ENCODE results near the gene HNRNPAB.
"Not testable (repeated sequence)": the region's sequence is repeated elsewhere in the genome, so short reads cannot be mapped to it uniquely, and the experiment has no call there.

Gene HNRNPAB

GRCh38 chr5:178196986-178197385 lies 7.3 kb upstream of the HNRNPAB start:
- no peak for DNase-seq (ENCODE audit: low read depth)

GRCh38 chr5:178198151-178198550 lies 6.2 kb upstream of the HNRNPAB start:
- DNase-seq (ENCODE audit: low read depth): not testable (repeated sequence)

GRCh38 chr5:178198706-178199105 lies 5.6 kb upstream of the HNRNPAB start:
- no peak for DNase-seq (ENCODE audit: low read depth)

GRCh38 chr5:178199581-178200434 lies 4.5 kb upstream of the HNRNPAB start:
- no peak for DNase-seq (ENCODE audit: low read depth)

- DNase-seq (ENCODE audit: low read depth): peak; percentile 34
Observed at GRCh38 chr5:178201221-178201926, 3.0 kb upstream of the HNRNPAB start.

- DNase-seq (ENCODE audit: low read depth): no peak
Observed at GRCh38 chr5:178201927-178202235, 2.5 kb upstream of the HNRNPAB start.

- no peak for DNase-seq (ENCODE audit: low read depth)
Observed at GRCh38 chr5:178202541-178202940, 1.8 kb upstream of the HNRNPAB start.

- no peak for DNase-seq (ENCODE audit: low read depth)
Observed at GRCh38 chr5:178203670-178204181, 607 bp upstream of the HNRNPAB start.

GRCh38 chr5:178204935-178205748 lies 809 bp downstream of the HNRNPAB start:
- DNase-seq (ENCODE audit: low read depth): no peak

GRCh38 chr5:178205749-178206047 lies 1.4 kb downstream of the HNRNPAB start:
- DNase-seq (ENCODE audit: low read depth): no peak

GRCh38 chr5:178206166-178207101 lies 2.1 kb downstream of the HNRNPAB start:
- no peak for DNase-seq (ENCODE audit: low read depth)

GRCh38 chr5:178207183-178207916 lies 3.0 kb downstream of the HNRNPAB start:
- DNase-seq (ENCODE audit: low read depth): no peak

GRCh38 chr5:178207917-178208280 lies 3.6 kb downstream of the HNRNPAB start:
- no peak for DNase-seq (ENCODE audit: low read depth)

GRCh38 chr5:178208540-178209227 lies 4.4 kb downstream of the HNRNPAB start:
- no peak for DNase-seq (ENCODE audit: low read depth)

- DNase-seq (ENCODE audit: low read depth): no peak
Observed at GRCh38 chr5:178209334-178210072, 5.2 kb downstream of the HNRNPAB start.

GRCh38 chr5:178210073-178210535 lies 5.8 kb downstream of the HNRNPAB start:
- no peak for DNase-seq (ENCODE audit: low read depth)

- DNase-seq (ENCODE audit: low read depth): no peak
Observed at GRCh38 chr5:178210686-178211085, 6.4 kb downstream of the HNRNPAB start.

GRCh38 chr5:178211095-178212048 lies 7.0 kb downstream of the HNRNPAB start:
- DNase-seq (ENCODE audit: low read depth): no peak
